Activated gamma-delta T cell treated with anti-CD3 and anti-CD28 coated beads, Interleukin-2, amount 50 U/mL, for 16 hours (primary cell): ENCODE results near the gene ACTR10.

Source experiments
- DNase-seq: peaks from one replicate; pipeline ENCODE4 v3.0.0-alpha.2; 2020; ENCODE audit warnings: low read depth

The ACTR10 gene

DNA sequence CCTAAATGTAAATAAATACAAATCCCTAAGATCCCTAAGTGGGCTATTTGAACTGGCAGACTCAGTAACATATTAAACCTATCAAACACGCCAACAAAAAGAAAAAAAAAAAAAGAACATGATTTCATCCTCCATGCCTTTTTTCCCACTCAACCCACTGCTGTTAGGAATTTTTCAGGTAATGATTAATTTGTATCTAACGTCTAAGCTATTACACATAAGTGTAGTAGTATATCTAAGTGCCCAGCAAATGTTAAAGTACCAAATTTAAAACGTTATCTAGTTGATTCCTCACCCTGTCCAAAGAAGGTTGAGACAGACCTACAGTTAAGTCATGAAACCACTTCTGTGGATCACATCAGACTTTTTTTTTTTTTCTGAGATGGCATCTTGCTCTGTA, 82.0 kb downstream of the ACTR10 start:
- no peak for DNase-seq

DNA sequence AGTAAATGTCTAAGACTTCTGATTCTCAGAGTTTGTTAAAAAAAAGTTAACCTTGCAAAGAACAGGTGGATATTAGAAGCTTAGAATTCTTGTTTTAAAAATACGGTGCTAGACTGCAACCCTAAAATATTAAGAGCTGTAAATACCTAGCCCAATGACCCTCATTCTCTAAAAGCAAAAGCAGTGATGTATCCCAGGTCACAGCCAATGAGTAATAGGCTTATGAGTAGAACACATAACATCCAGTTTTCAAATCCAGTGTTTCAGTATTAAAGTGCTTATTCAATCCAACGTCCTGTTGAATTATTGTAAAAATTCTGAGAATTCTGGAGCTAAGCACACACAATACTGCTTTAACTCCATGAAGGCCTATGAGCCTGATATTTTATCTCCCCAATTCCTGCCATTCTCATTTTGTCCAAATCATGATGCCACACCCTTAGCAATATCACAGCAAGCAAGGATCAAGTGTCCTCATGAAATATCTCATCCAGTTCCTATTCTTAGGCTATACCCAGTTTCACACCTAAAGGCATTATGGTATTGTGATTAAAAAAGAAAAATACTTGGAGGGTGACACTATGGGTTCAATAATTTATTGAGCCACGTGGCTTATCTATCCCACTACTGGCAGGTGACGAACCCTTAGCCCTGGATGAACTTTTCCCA, 83.1 kb downstream of the ACTR10 start:
- no peak for DNase-seq

DNA sequence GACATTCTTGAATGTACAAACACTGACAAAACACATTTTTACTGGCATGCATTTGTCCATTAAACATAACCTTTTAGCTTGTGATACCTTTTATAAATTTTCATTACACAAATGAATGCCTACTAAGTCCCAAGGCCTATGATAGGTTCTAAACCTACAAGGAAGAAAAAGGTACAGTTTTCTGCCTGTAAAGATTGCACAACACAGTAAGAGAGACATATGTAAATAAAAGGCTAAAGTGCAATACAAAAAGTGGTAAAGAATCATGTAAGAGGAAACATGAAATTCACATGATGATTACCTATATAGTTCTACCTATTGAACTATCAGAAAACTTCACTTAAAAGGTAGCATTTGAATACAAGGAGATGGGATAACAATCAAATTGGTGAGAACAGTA, 83.8 kb downstream of the ACTR10 start:
- DNase-seq = no peak

DNA sequence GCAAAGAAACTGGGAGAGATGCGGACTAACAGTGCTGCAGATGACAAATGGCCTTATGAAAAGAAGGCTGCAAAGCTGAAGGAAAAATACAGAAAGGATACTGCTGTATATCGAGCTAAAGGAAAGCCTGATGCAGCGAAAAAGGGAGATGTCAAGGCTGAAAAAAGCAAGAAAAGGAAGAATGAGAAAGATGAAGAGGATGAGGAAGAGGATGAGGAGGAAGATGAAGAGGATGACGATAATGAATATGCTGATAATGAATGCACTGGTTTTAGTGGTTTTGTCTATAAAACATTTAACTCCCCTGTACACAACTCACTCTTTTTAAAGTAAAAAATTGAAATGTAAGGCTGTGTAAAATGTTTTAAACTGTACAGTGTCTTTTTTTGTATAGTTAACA, 85.2 kb downstream of the ACTR10 start:
- DNase-seq = no peak
